CD4-positive, alpha-beta T cell treated with Interleukin-6 for 4 hours (primary cell): ENCODE data around the gene RNU7-1.
"Not testable (repeated sequence)": the region's sequence is repeated elsewhere in the genome, so short reads cannot be mapped to it uniquely, and the experiment has no call there.

Experiments used
- DNase-seq: peaks from one replicate; pipeline ENCODE4 v3.0.0-alpha.2; 2020; ENCODE audit warnings: mixed read lengths

RNU7-1 gene

DNA sequence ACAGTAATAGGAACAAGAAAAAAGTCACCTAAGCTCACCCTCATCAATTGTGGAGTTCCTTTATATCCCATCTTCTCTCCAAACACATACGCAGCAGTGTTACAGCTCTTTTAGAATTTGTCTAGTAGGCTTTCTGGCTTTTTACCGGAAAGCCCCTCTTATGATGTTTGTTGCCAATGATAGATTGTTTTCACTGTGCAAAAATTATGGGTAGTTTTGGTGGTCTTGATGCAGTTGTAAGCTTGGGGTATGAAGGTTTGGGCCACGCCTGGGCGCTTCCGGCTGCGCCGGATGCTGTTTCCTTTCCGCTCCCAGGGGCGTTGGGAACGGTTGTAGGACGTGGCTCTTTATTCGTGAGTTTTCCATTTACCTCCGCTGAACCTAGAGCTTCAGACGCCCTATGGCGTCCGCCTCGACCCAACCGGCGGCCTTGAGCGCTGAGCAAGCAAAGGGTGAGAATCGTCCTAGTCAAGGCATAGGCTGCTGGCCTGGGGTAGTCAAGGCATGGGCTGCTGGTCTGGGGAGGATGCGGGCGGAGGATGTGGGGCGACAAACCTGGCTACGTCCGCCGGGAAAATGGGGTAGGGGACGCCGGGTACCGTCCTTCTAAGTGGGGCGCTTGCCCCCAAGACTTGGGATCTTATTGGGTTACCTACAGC lies at the start of gene RNU7-1, which contains the start of gene C12orf57:
Gene RNU7-1, plus strand, starts transcription at position 95 of the 659 bp plus-strand sequence.
Gene C12orf57, plus strand, starts transcription at position 301 of the 659 bp plus-strand sequence. Its CDS starts 100 bp downstream, at position 401.
- DNase-seq, result peak; percentile 64

DNA sequence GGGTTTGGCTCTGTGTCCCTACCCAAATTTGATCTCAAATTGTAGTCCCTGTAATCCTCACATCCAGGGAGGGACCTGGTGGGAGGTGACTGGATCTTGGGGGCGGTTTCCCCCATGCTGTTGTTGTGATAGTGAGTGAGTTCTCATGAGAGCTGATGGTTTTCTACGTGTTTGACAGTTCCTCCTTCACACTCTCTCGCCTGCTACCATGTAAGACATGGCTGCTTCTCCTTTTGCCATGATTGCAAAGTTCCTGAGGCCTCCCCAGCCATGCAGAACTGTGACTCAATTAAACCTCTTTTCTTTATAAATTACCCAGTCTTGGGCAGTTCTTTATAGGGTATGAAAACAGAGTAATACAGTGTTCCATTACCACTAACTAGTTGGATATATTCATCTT lies 49.3 kb upstream of the RNU7-1 start:
- no peak for DNase-seq

DNA sequence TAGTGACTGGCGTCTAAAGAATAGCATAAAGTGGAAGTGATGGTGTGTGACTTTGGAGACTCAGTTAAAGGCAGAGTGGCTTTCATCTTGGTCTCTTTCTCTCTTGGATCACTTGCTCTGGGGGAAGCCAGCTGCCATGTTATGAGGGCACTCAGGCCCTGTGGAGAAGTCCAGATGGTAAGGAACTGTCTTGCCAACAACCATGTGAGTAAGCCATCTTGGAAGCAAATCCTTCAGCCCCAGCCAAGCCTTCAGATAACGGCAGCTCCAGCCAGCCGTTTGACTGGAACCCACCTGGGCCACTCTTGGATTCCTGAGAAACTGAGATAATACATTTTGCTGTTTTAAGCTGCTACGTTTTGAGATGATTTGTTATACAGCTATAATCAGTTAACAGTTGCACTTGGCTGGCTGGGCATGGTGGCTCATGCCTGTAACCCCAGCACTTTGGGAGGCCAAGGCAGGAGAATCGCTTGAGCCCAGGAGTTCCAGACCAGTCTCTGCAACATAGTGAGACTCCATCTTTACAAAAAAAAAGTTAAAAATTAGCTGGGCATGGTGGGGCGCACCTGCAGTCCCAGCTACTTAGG lies 46.7 kb upstream of the RNU7-1 start:
- DNase-seq, result no peak

DNA sequence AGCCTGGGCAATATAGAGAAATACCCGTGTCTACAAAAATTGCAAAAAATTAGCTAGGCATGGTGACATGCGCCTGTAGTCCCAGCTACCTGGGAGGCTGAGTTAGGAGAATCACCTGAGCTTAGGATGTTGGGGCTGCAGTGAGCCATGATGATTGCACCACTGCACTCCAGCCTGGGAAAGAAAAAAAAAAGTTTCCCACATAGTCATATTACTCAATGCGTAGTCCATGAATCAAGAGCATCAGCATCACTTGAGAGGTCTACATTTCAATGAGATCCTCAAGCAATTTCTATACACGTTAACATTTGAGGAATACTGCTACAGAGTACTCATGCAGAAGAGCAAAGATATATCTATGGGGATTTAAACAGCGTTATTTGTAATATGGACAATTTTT lies 44.2 kb upstream of the RNU7-1 start:
- DNase-seq, result no peak

DNA sequence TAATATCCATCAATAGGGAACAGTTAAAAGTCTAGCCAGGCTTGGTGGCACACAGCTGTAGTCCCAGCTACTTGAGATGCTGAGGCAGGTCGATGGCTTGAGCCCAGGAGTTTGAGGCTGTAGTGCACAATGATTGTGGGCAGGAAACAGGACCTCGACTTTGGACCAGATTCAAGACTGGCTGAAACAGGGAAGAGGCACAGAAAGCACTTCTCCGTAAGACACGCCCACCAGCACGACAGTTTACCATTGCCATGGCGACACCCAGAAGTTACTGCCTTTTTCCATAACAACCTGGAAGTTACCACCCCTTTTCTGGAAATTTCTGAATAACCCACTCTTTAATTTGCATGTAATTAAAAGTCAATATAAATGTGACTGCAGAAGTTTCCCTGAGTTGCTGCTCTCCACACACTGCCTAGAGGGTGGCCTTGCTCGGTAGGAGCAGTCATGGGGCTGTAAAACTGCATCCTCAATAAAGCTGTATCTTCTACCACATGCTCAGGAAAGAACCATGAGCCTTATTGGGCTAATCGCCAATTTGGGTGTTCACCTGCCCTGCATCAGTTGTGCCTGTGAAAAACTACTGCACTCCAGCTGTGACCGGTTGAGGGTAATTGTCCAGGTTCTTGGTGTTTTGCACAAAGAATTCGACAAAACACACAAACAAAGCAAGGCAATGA lies 43.6 kb upstream of the RNU7-1 start:
- no peak for DNase-seq

DNA sequence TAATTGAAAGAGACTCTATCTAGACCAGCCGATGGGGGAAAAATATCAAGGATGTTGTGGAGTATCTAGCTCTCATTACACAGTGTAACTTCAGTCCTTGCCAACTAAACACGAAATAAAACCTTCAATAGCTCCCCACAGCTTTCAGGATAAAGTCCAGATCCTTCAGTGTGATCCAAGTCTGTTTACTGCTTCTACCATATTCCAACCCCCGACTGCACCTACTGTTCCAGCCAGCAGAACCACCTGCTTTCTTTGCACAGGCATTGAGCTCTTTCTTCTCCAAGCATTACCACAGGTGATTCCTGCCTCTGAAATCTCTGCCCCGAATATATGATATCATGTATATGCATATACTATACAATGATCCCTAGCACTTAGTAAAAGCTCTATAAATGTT lies 41.2 kb upstream of the RNU7-1 start:
- no peak for DNase-seq

DNA sequence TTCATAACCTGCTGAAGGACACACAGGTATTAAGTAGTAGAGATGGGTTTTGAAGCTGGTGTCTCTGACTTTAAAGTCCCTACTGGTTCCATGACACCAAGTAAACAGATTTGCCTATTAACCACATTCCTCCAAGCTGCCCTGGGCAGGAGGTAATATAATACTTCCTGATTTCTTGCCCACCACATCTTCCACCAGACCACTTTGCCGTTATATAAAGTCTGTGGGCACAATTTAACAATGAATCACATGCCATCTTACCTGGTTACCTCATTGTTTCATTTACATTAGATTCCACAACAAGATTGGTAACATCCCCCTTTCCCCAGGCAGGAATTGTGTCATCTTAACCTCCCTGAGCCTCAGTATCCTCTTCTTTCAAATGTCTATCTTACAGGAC lies 39.9 kb upstream of the RNU7-1 start:
- no peak for DNase-seq

DNA sequence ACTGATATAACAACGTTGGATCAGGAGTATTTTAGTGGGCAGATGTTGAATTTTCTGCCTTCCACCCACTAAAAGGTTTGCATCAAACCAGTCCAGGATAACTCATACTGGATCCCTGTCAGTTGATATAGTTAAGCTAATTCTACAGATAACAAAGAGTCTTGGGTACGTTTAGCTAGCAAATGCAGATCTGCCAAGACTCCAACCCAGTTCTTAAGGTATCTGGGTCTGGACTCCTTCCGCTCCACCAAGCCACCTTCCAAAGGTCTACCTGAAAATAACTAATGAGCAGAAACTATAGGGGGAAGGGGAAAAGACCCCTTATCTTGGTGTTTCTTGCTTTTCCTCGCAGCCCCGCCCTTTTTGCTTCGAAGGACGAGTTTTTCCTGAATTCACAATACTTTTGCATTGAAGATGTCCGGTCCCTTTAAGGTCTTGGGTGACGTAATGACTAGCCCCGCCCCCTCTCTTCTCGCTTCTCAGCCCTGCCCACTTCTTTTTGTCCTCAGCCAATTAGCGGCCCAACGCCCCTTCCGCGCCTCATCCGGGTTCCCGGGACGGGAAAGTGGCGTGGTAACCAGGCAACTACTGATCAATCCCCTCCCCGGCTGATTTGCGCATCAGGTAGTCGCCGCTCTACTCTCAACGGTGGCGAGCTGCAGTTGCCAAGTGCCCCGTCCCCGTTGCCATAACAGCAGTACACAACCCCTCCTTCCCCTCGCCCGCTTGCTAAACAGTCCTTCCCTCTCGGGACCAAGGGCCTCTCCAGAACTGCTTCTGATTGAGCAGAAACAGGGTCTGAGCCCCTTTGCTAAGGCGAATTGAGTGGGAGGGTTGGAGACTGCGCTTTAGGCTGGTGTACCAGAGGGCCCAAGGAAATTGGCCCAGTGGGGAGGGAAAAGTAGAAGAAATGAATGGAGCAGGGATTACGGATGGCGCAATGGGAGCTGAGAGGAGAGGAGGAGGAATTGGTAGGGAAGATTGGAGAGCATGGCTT lies 39.0 kb upstream of the RNU7-1 start, which contains the start of gene LRRC23:
Gene LRRC23, plus strand, starts transcription at position 543 of the 997 bp plus-strand sequence. CDS start 812 bp downstream, outside the sequence.
- DNase-seq, result peak; percentile 99

DNA sequence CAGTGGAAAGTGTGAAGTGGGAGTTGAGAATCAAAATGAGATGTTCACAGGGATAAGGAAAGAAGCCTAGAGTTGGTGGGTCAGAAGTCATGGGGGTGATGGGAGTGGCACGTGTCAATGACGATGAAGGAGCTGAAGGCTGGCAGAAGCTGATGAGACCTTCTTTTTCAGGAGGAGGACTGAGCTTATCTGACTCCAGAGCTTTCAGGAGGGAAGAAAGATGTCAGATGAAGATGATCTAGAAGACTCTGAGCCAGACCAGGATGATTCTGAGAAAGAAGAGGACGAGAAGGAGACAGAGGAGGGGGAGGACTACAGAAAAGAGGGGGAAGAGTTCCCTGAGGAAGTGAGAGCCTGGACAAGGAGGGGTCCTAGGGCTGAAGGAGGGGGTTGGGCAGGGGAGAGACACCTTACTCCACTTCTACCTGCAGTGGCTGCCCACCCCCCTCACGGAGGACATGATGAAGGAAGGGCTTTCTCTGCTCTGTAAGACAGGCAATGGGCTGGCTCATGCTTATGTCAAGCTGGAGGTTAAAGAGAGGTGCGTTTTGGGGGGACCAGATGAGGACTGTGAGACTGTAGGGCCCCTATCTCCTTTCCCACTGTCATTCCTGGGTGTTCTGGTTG lies 38.1 kb upstream of the RNU7-1 start:
- DNase-seq, result no peak

DNA sequence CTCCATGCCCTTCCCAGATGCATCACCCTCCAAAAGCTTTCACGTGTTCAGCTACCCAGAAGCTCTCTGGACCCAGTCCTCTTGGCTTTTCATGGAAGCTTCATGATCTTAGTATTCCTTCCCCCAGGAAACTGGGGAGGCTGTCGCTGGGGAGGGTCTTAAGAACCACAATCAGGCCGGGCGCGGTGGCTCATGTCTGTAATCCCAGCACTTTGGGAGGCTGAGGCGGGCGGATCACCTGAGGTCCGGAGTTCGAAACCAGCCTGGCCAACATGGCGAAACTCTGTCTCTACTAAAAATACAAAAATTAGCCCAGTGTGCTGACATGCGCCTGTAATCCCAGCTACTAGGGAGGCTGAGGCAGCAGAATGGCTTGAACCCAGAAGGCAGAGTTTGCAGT lies 35.5 kb upstream of the RNU7-1 start:
- not testable (repeated sequence) for DNase-seq

DNA sequence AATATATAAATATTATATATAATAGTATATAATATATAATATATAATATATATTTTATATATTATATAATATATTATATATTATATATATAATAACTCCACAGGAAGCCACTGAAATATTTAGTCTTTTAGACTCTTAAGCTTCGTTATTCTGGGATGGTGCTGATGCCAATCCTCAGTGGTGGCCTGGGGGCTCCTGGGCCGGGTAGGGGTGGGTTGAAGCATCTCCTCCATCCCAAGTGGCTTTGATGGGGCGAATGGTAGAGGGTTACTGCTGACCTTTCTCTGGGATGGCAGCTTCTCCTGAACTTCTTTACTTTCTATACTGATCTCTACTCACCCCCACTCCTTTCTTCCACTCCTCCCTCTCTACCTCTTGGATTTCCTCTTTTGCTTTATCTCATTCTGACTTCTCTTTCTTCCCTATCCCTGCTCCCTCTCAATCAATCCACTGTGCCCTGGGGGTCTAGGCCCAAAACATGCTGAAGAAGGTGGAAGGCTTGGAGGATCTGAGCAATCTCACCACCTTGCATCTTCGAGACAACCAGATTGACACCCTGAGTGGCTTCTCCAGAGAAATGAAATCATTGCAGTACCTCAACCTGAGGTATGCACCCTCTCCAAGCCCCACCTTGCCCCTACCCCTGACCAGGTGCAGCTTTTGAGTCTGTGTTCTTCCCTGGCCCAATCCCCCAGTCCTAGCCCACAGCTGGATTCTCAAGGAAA lies 34.0 kb upstream of the RNU7-1 start:
- no peak for DNase-seq

DNA sequence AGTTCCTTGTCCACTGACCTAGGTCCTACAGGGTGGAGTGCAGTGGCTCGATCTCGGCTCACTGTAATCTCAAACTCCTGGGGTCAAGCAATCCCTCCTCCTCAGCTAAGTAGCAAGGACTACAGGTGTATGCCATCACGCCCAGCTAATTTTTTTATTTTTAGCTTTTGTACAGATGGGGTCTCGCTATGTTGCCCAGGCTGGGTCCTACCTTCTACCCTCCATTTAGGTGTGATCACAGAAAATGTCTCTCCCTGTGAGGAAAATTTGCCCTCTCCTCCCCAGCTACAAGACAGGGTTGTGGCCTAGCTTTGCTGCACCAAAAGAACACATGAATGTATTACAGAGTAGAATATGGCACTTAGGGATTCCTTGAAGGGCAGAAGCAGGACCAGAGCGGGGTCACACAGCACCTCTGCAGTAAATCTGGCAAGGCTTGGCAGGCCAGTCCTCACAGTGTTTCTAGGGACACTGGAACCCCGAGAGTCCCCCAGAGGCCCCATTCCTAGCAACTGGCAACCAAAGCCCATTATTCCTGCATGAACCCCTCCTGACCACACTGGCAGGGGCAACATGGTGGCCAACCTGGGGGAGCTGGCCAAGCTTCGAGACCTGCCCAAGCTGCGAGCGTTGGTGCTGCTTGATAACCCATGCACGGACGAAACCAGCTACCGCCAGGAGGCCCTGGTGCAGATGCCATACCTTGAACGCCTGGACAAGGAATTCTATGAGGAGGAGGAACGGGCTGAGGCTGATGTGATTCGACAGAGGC lies 31.3 kb upstream of the RNU7-1 start:
- DNase-seq, result no peak

DNA sequence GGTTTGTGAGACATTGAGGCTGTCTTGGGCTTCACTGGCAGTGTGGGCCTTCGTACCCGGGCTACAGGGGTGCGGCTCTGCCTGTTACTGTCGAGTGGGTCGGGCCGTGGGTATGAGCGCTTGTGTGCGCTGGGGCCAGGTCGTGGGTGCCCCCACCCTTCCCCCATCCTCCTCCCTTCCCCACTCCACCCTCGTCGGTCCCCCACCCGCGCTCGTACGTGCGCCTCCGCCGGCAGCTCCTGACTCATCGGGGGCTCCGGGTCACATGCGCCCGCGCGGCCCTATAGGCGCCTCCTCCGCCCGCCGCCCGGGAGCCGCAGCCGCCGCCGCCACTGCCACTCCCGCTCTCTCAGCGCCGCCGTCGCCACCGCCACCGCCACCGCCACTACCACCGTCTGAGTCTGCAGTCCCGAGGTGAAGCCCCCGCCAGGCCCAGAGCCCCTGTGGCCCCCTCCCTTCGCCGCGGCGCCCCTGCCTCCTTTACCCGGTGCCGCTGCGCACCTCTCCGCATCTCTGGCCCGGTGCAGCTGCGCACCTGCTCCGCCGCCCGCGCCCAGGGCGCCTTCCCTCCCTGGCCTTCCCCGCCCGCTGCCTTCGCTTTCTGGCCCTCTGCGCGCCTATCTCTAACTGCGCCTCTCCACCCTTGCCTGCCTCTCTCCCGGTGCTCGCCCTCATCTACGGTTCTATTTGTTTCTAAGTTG lies 29.2 kb upstream of the RNU7-1 start, which contains the start of gene ENO2:
Gene ENO2, plus strand, starts transcription at position 335 of the 701 bp plus-strand sequence. CDS start 1,253 bp downstream, outside the sequence.
- peak; percentile 92 for DNase-seq

DNA sequence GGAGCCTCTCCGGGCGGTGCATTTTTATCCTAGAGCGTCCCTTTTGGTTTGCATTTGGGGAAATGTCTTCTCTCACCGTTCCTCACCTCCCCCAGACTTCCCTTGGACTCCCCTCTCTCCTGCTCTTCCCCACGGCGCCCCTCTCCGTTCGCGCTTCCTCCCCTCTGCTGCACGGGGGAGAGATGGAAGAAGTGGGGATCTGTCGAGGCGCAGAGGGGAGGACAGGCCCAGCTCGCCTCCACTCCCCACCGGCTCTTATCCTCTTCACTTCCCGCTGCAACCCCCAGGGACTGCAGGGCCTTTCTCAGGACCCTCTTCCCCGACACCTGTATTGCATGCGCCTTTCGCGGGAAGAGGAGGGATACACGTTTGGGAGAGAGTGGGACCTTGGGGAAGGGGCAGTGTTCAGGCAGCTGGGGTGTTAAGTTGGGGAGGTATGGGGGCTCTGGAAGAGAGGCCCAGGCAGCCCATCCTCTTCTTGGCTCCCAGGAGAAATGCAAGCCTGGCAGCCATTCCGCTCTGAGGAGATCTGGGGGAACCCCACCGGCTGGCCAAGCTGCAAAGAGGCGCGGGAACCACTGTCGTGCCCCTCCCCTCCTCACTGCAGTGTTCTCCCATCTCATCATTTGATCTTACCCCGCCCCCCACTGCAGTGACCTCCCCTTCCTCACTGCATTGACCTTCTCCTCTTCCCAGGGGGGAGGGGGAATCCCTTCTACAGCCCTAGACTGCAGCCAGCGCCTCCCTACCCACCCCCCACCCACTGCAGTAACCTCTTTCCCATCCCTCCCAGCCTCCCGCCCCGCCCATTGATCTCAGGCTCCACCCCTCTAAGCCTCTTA lies 28.4 kb upstream of the RNU7-1 start:
- no peak for DNase-seq

DNA sequence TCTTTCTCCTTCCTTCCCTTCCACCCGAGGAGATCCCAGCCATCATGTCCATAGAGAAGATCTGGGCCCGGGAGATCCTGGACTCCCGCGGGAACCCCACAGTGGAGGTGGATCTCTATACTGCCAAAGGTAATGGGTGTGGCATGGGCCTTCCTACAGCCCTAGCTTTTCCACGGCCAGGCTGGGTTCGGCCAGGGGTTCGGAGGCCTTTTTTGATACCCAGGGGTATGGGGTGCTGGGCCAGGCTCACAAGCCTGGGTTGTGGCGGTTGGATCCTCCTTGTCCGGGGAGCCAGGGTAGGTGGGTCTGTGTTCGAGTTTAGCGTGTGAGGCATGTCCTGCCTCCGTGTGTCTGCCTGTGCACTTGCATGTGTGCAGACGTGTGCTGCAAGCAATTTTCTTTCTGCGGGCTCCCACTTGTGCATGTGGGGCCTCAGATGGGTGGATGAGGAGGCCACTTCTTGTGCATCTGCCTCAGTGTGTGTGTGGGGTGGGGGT lies 27.8 kb upstream of the RNU7-1 start:
- no peak for DNase-seq

DNA sequence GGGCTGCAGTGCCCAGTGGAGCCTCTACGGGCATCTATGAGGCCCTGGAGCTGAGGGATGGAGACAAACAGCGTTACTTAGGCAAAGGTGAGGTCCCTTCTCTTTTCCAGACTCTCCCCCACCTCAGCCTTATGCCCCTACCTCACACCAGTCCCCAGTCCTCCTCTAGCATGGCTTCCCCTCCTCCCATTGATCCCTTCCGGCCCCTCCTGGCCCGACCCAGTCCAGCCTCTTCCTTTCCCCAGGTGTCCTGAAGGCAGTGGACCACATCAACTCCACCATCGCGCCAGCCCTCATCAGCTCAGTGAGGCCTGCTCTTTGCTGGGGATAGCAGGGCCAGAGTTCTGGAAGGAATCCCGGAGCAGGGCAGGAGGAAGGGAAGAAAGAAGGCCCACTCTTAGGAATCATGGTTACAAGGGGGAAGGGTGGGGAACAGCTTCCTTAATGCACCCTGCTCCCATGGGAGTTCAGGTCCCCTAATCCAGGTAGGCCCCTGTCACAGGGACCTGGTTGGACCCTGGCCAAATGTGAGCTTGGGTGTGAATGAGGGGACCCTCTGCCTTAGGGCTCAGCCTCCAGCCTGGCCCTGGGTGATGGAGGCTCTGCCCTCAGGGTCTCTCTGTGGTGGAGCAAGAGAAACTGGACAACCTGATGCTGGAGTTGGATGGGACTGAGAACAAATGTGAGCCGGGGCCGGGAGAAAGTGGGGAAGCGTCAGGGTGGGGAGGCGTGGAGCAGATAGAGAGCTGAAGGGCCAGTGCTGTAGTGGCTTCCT lies 27.0 kb upstream of the RNU7-1 start:
- DNase-seq, result no peak

DNA sequence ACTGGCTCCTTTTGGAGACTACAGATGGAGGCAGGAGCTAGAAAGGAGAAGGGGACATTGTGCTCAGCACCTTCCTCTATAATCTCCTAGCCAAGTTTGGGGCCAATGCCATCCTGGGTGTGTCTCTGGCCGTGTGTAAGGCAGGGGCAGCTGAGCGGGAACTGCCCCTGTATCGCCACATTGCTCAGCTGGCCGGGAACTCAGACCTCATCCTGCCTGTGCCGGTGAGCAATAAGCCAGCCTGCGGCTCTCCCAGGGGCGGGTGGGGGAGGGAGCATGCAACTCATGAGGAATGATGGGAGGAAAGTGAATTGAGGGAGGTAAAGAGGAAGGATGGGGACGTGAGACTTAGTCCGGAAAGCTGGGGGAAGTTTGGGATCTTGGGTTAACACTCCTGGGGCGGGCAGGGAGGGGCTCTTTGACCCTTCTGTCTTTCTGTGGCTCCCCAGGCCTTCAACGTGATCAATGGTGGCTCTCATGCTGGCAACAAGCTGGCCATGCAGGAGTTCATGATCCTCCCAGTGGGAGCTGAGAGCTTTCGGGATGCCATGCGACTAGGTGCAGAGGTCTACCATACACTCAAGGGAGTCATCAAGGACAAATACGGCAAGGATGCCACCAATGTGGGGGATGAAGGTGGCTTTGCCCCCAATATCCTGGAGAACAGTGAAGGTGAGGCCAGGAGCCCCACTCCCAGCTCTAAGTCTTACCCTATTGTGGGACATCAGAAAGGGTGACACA lies 26.0 kb upstream of the RNU7-1 start:
- DNase-seq, result no peak
